K562 (cell line): Measurements from ENCODE around the gene CSNK1G1. TPM values are rescaled to one million over a fixed set of nuclear protein-coding genes. Genes with fewer than 3 reads are reported as not detected.

Source experiments
- ATAC-seq: fragments of 200-7000 bp; cut with Tn5 transposase; 3 replicates; pipeline ENCODE4 v1.9.1; 2020; ENCODE audit warnings: moderate library complexity
- BruUV-seq: library from RNA; stranded (reverse); fragments of 400-500 nt; replicated peaks from 2 replicates; lab custom pipeline; 2021; lab: Mats Ljungman, UMichigan
- CTCF ChIA-PET: fragments of 300-600 bp; formaldehyde crosslinking; extraction: SDS; loops from one replicate; lab custom pipeline; 2021; ENCODE audit warnings: low intra/inter-chr PET ratio; lab: Yijun Ruan, JAX
- POLR2A ChIA-PET: fragments of 300-600, 350-650 bp; sonication (Branson Sonifier 250); formaldehyde crosslinking; extraction: SDS; loops from one replicate; lab custom pipeline; 2021; ENCODE audit warnings: antibody characterized with exemption, inconsistent platforms; lab: Yijun Ruan, JAX
- DNase-seq, 4 experiments: peaks; one replicate each; pipeline versions ENCODE4 v3.0.0 to v3.0.0-alpha.2; 2011 to 2018; ENCODE audit warnings: low spot score in 3 of 4, mixed read lengths in 3 of 4; ENCODE audit errors: extremely low read depth in 1 of 4
- FAIRE-seq: peaks from 2 replicates; lab custom pipeline; 2011; peaks lifted over from hg19 to GRCh38; lab: Jason Lieb, UNC
- H2AFZ ChIP-seq: 2 replicates; pipeline ENCODE4 v1.6.0; 2011; ENCODE audit warnings: low read depth, low read length, control low read depth, inconsistent platforms
- H3K27ac ChIP-seq: fragments of 200-600 bp; 3 replicates; pipeline ENCODE4 v1.8.0; 2011; ENCODE audit warnings: low read depth, mild to moderate bottlenecking, control low read depth, inconsistent platforms, low read length, moderate library complexity, mixed read lengths; ENCODE audit errors: extremely low read depth
- H3K27me3 ChIP-seq, 2 experiments: fragments of 300-600 bp in 1 of 2; 2 replicates in 1 of 2; 3 replicates in 1 of 2; pipeline versions ENCODE4 v1.6.0 to v1.8.0; 2011; ENCODE audit warnings: inconsistent platforms in 2 of 2, low read length in 2 of 2, mild to moderate bottlenecking in 1 of 2, mixed read lengths in 1 of 2, moderate library complexity in 1 of 2; ENCODE audit not compliant: control insufficient read depth in 2 of 2, insufficient read depth in 2 of 2
- H3K36me3 ChIP-seq: fragments of 300-600 bp; 3 replicates; pipeline ENCODE4 v1.8.0; 2011; ENCODE audit warnings: mild to moderate bottlenecking, low read length, inconsistent platforms; ENCODE audit not compliant: control insufficient read depth, insufficient read depth
- H3K4me1 ChIP-seq, 2 experiments: fragments of 200-600 bp in 1 of 2; replicated peaks in 1 of 2; 2 replicates in 1 of 2; 3 replicates in 1 of 2; pipeline versions ENCODE4 v1.5.1 to v1.8.0; 2011; ENCODE audit warnings: inconsistent platforms in 2 of 2, low read length in 2 of 2, mild to moderate bottlenecking in 1 of 2, mixed read lengths in 1 of 2, moderate library complexity in 1 of 2; ENCODE audit not compliant: control insufficient read depth in 2 of 2, insufficient read depth in 2 of 2
- H3K4me2 ChIP-seq: 2 replicates; pipeline ENCODE4 v1.6.1; 2011; ENCODE audit warnings: low read length, control low read depth, inconsistent platforms, mixed read lengths; ENCODE audit not compliant: insufficient read depth
- H3K4me3 ChIP-seq: fragments of 200-600 bp; sonication (generic), shearing (Covaris generic); 2 replicates; pipeline ENCODE4 v1.5.1; 2016; ENCODE audit warnings: control low read depth, inconsistent platforms
- H3K79me2 ChIP-seq: fragments of 200-600 bp; 3 replicates; pipeline ENCODE4 v1.8.0; 2011; ENCODE audit warnings: low read length, inconsistent platforms; ENCODE audit not compliant: control insufficient read depth, insufficient read depth
- H3K9ac ChIP-seq, 2 experiments: 2 replicates each; pipeline versions ENCODE4 v1.6.0 to v1.6.1; 2011; ENCODE audit warnings: low read depth in 2 of 2, low read length in 2 of 2, control low read depth in 1 of 2, inconsistent platforms in 1 of 2, mild to moderate bottlenecking in 1 of 2, mixed read lengths in 1 of 2; ENCODE audit not compliant: insufficient read depth in 1 of 2
- H3K9me1 ChIP-seq: one replicate; pipeline ENCODE4 v1.6.0; 2011; ENCODE audit warnings: inconsistent platforms, mild to moderate bottlenecking, low read length, moderate library complexity; ENCODE audit not compliant: control insufficient read depth, insufficient read depth
- H3K9me3 ChIP-seq: replicated peaks from 2 replicates; pipeline ENCODE4 v1.5.1; 2011; ENCODE audit warnings: low read depth, low read length, inconsistent platforms; ENCODE audit not compliant: control insufficient read depth, insufficient read depth
- H4K20me1 ChIP-seq: replicated peaks from 2 replicates; pipeline ENCODE4 v1.6.1; 2011; ENCODE audit warnings: low read length, inconsistent platforms, mixed read lengths; ENCODE audit not compliant: control insufficient read depth, insufficient read depth
- PRDM10 ChIP-seq: fragments of 450-650 bp; IDR thresholded peaks from 2 replicates; pipeline ENCODE4 v1.6.1; 2018; ENCODE audit not compliant: partially characterized antibody
- TEAD1 ChIP-seq, 2 experiments: fragments of 450-650 bp in 1 of 2; sonication (generic) in 1 of 2; formaldehyde crosslinking; IDR thresholded peaks; 2 replicates each; pipeline versions ENCODE4 v1.4.0 to v1.8.0; 2020 to 2022; ENCODE audit warnings: mild to moderate bottlenecking in 2 of 2, missing genetic modification reagents in 1 of 2
- TRIM28 ChIP-seq: fragments of 450-650 bp; IDR thresholded peaks from 2 replicates; pipeline ENCODE4 v1.6.1; 2017
- ZBTB40 ChIP-seq, 2 experiments: fragments of 450-650 bp in 1 of 2; sonication (generic) in 1 of 2; formaldehyde crosslinking in 1 of 2; IDR thresholded peaks; 2 replicates each; pipeline versions ENCODE4 v1.7.1 to v1.9.0; 2016 to 2022; ENCODE audit warnings: inconsistent platforms in 1 of 2, mild to moderate bottlenecking in 1 of 2, missing genetic modification reagents in 1 of 2
- WGBS: fragments of 100-300 bp; shearing (Covaris generic); methylation state at CpG from one replicate; pipeline ENCODE4 v1.1.6; 2016; ENCODE audit warnings: low coverage, mixed read lengths; ENCODE audit not compliant: insufficient coverage; ENCODE audit errors: missing lambda C conversion rate; 5-methylcytosine and 5-hydroxymethylcytosine counted together
- in situ Hi-C: fragments of 300-500 bp; cut with MboI; formaldehyde crosslinking; loops from 4 replicates; pipeline ENCODE4 v1.15.0; 2018; ENCODE audit warnings: inconsistent platforms, mixed read lengths
- intact Hi-C: fragments of 100-400 bp; cut with micrococcal nuclease; formaldehyde crosslinking; loops from 2 replicates; pipeline ENCODE4 v1.14.2; 2022
- polyA plus RNA-seq, 8 experiments: library from polyadenylated mRNA; depleted of rRNA in 4 of 8; stranded (reverse) in 5 of 8; unstranded in 3 of 8; fragments of >200 nt; fragmentation: Nextera tagmentation in 2 of 8; fragmentation: Illumina TruSeq in 1 of 8; extraction: Ambion mirVana in 2 of 8; extraction: Trizol in 1 of 8; gene quantifications; 2 replicates each; pipeline versions ENCODE4 v1.2.1 to v1.2.3, GENCODE V29; 2011 to 2014; ENCODE audit warnings: inconsistent platforms in 1 of 8, missing spikeins in 1 of 8
- total RNA-seq, 7 experiments: library from RNA; depleted of rRNA in 6 of 7; stranded (reverse); fragments of >200 nt in 6 of 7; fragmentation: Illumina TruSeq in 2 of 7; extraction: Trizol in 2 of 7; gene quantifications; 2 replicates each; pipeline versions ENCODE4 v1.2.1 to v1.2.3, GENCODE V29; 2011 to 2021; ENCODE audit warnings: low replicate concordance in 1 of 7

CSNK1G1 gene
- total and polyA plus RNA-seq, 9 of the 15 experiments (the other 6 are each of a cell fraction or from before 2014, with no cell fraction given), result 4.5 to 18.5 (median 9.5) TPM

DNA sequence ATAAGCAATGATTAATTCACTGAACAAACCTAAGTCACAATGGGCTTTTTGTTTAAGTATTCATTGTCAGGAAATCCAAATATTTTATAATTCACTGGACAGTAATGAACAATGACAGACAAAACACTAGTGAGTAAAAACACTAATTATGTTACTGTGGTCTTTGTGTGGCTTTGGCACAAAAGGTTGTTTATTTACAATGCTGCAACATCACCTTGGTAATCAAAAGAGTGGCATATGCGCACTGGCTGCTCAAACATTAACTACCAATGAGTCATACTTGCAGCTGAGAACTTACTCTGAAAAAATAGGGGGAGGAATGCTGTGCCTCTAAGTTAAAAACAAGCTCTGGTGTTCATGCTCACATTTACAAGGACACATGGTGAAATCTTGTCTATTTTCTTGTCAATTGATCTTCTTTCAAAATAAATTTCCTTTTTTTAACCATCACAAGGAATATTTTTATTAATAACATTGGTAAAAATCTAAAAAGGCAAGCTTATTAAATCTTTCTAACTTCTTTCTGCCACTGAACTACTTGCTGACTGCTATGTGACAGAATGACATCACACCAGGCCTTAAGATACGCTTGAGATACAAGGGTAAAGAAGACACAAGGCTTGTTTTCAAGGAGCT lies 107.9 kb downstream of the CSNK1G1 start:
- BruUV-seq, result TSS peak; percentile 14
- 23% methylated on average over 2 of the region's 2 CpGs for WGBS
- Histone ChIP-seq H3K4me2 (no peak overlapping the region), H3K27me3 (no peaks in the 10 kb centered on the region), H3K27ac (peak overlapping the region; percentile 84), H3K9ac (peak overlapping the region in 1 of 2 experiments; percentile 61; a peak in 1 of 4 replicates), H2AFZ (no peak overlapping the region), H3K9me3 (no peaks in the 10 kb centered on the region), H3K9me1 (no peaks in the 10 kb centered on the region), H3K4me1 (peaks cover 0 to 18% of the 10 kb centered on the region in 2 experiments; a peak in 4 of 5 replicates), H3K79me2 (peaks cover 4% of the 10 kb centered on the region; the same call in 1 of the 3 replicates), H3K4me3 (no peak overlapping the region), H4K20me1 (no peaks in the 10 kb centered on the region), H3K36me3 (0 out of 3 replicates have a peak, but pooled peaks cover 3% of the 10 kb centered on the region)
- FAIRE-seq (peak; percentile 69), DNase-seq (peak; percentile 45 to 78 (median 61)), ATAC-seq (peak; percentile 72)
- in situ Hi-C loops (no loop called here), intact Hi-C loops (no loop called here)
- POLR2A ChIA-PET, result interaction anchor here (0.6 to 7.1 kb wide), 5 partner anchors 9 to 445 kb away, joined by 3 to 40 read pairs (median 8); no protein-coding TSS in a partner anchor
- CTCF ChIA-PET, result interaction anchor here (0.6 kb wide), 1 partner anchor 32 kb away, joined by 3 read pairs; no protein-coding TSS in a partner anchor
- TF ChIP-seq TRIM28, result peak; percentile 58; the same call in 1 of the 2 replicates
- no peak for TF ChIP-seq ZBTB40 (IDR thresholded peaks at IDR 0.05)
- no peak for TF ChIP-seq ZBTB40 (CRISPR knock-in tag; IDR thresholded peaks at IDR 0.05)
- 0 out of 4 replicates have a peak, but pooled peaks of 1 of the 2 experiments have one; percentile 35 for TF ChIP-seq TEAD1 (CRISPR knock-in tag; IDR thresholded peaks at IDR 0.05)
- TF ChIP-seq PRDM10, result peak; percentile 57
